Pancreas (tissue), 10 donors: Measurements from ENCODE around the gene KRTAP5-4. TPM values are rescaled to one million over a fixed set of nuclear protein-coding genes. Genes with fewer than 3 reads are reported as not detected.

ENCODE experiments used
- ATAC-seq, 4 donors: fragments of 200-7000 bp; cut with Tn5 transposase; one replicate each; pipeline versions ENCODE4 v1.8.0 to v1.9.1; 2020; ENCODE audit warnings: mild to moderate bottlenecking in 4 of 4, moderate library complexity in 4 of 4
- DNase-seq, 6 donors: peaks; one replicate each; pipeline ENCODE4 v3.0.0-alpha.2; 2020
- FAIRE-seq: peaks from 2 replicates; lab custom pipeline; 2012; peaks lifted over from hg19 to GRCh38; lab: Jason Lieb, UNC
- H3K27ac ChIP-seq, 4 donors: fragments of 200-600 bp; sonication (generic); 1 replicate in 3 of 4; 2 replicates in 1 of 4; pipeline versions ENCODE4 v1.5.0 to v1.8.0; 2020
- H3K27me3 ChIP-seq, 4 donors: fragments of 200-600 bp; one replicate each; pipeline ENCODE4 v1.8.0; 2021
- H3K36me3 ChIP-seq, 3 donors: fragments of 200-600 bp; sonication (generic) in 1 of 3; one replicate each; pipeline versions ENCODE4 v1.5.0 to v1.8.0; 2020 to 2021
- H3K4me1 ChIP-seq, 3 donors: fragments of 200-600 bp; one replicate each; pipeline ENCODE4 v1.8.0; 2021
- H3K4me3 ChIP-seq, 4 donors: fragments of 200-600 bp; sonication (generic) in 2 of 4; one replicate each; pipeline versions ENCODE4 v1.5.0 to v1.8.0; 2020 to 2021
- H3K9me3 ChIP-seq, 4 donors: fragments of 200-600 bp; one replicate each; pipeline ENCODE4 v1.8.0; 2021
- CTCF ChIP-seq, 4 donors: fragments of 200-600 bp; sonication (generic) in 3 of 4; IDR thresholded peaks; one replicate each; pipeline versions ENCODE4 v1.5.0 to v1.8.0; 2021; ENCODE audit warnings: antibody characterized with exemption in 4 of 4
- WGBS, 2 donors: extraction: QIAGEN DNeasy Blood & Tissue Kit; methylation state at CpG; one replicate each; pipeline ENCODE4 v1.1.7; 2013; 5-methylcytosine and 5-hydroxymethylcytosine counted together
- intact Hi-C, 3 donors: fragments of 100-400 bp; cut with DNase I; formaldehyde crosslinking; loops; one replicate each; pipeline versions ENCODE4 v1.11.1 to v1.14.2; 2022
- polyA plus RNA-seq, 2 donors: library from polyadenylated mRNA; stranded (reverse); fragments of 200-250 nt; gene quantifications; one replicate each; pipeline ENCODE4 v1.2.3, GENCODE V29; 2013
- total RNA-seq, 6 donors: library from RNA; stranded (reverse); fragmentation: NEBNext Ultra II Directional in 4 of 6; extraction: Animal tissue kit (Norgen Biotek cat#: 25700) in 4 of 6; gene quantifications; one replicate each; pipeline versions ENCODE4 v1.2.1 to v1.2.4, GENCODE V29; 2021 to 2023
- donor health status: healthy with polysubstance abuse.
- donor health status: DM: no; HTN: no; CAD: no; lungs with moderate emphysema.
- donor health status: DM: no; HTN: no; CAD: no.
- donor health status: control.
- donor health status: control.
- donor health status: Bipolar disorder and iron deficiency.
- donor health status: DM: yes; HTN: yes; CAD: no.
- donor health status: DM: no; HTN: no; CAD: no.
- donor health status: DM: no; HTN: no; CAD: no.
- donor health status: DM: yes; HTN: yes; CAD: no.

KRTAP5-4 gene
- total and polyA plus RNA-seq, 8 donors: not detected

GRCh38 chr11:1660111-1660867 is 38.4 kb upstream of the KRTAP5-4 start:
- Histone ChIP-seq H3K4me3 (no peak overlapping the region), H3K27me3 (no peaks in the 10 kb centered on the region), H3K9me3 (no peaks in the 10 kb centered on the region), H3K4me1 (no peaks in the 10 kb centered on the region), H3K36me3 (no peaks in the 10 kb centered on the region), H3K27ac (no peak overlapping the region)
- WGBS, 2 donors: 66 to 82% methylated on average over 24 of the region's 24 CpGs
- intact Hi-C loops: no loop called here
- no peak for FAIRE-seq
- ATAC-seq: no peak
- peak in 2 of 6 donors; percentile 25 to 38 for DNase-seq
- no peak for TF ChIP-seq CTCF (IDR thresholded peaks at IDR 0.05)

- no peaks in the 10 kb centered on the region for H3K27me3 ChIP-seq
- FAIRE-seq (no peak), ATAC-seq (no peak), DNase-seq (peak in 2 of 6 donors; percentile 13 to 24)
- 77 to 91% methylated on average over 14 of the region's 14 CpGs for WGBS, 2 donors
- H3K36me3 ChIP-seq: no peaks in the 10 kb centered on the region
- H3K4me1 ChIP-seq: no peaks in the 10 kb centered on the region
- no peak for TF ChIP-seq CTCF (IDR thresholded peaks at IDR 0.05)
- intact Hi-C loops: loop anchor here in 1 of 3 donors (10.0 kb wide), 1 partner anchor 495 kb away; no protein-coding TSS in a partner anchor
- no peak overlapping the region for H3K27ac ChIP-seq
- H3K9me3 ChIP-seq: no peaks in the 10 kb centered on the region
- H3K4me3 ChIP-seq: no peak overlapping the region
Measured at GRCh38 chr11:1659506-1659905, 37.6 kb upstream of the KRTAP5-4 start.

GRCh38 chr11:1656670-1657069 is 34.7 kb upstream of the KRTAP5-4 start:
- no peaks in the 10 kb centered on the region for H3K36me3 ChIP-seq
- no peak for TF ChIP-seq CTCF (IDR thresholded peaks at IDR 0.05)
- no peaks in the 10 kb centered on the region for H3K9me3 ChIP-seq
- no peaks in the 10 kb centered on the region for H3K27me3 ChIP-seq
- H3K4me1 ChIP-seq: no peaks in the 10 kb centered on the region
- 60 to 69% methylated on average over 7 of the region's 7 CpGs for WGBS, 2 donors
- DNase-seq: peak in 1 of 6 donors; percentile 9
- H3K27ac ChIP-seq: no peak overlapping the region
- ATAC-seq: no peak
- no peak for FAIRE-seq
- intact Hi-C loops: loop anchor here in 1 of 3 donors (10.0 kb wide), 1 partner anchor 498 kb away; no protein-coding TSS in a partner anchor
- H3K4me3 ChIP-seq: no peak overlapping the region

GRCh38 chr11:1656061-1656441 is 34.1 kb upstream of the KRTAP5-4 start:
- H3K27ac ChIP-seq: no peak overlapping the region
- DNase-seq: peak in 2 of 6 donors; percentile 26 to 37
- no peak for ATAC-seq
- WGBS, 2 donors: 64 to 77% methylated on average over 9 of the region's 9 CpGs
- H3K9me3 ChIP-seq: no peaks in the 10 kb centered on the region
- no peaks in the 10 kb centered on the region for H3K36me3 ChIP-seq
- FAIRE-seq: no peak
- H3K4me3 ChIP-seq: no peak overlapping the region
- no peaks in the 10 kb centered on the region for H3K27me3 ChIP-seq
- intact Hi-C loops: loop anchor here in 1 of 3 donors (10.0 kb wide), 1 partner anchor 499 kb away; no protein-coding TSS in a partner anchor
- no peak for TF ChIP-seq CTCF (IDR thresholded peaks at IDR 0.05)
- H3K4me1 ChIP-seq: no peaks in the 10 kb centered on the region
